Dermis blood vessel endothelial cell (primary cell): Measurements from ENCODE around the gene GPR161. TPM values are rescaled to one million over a fixed set of nuclear protein-coding genes. Genes with fewer than 3 reads are reported as not detected.

Experiments
- DNase-seq: peaks from one replicate; pipeline ENCODE4 v3.0.0; 2010
- total RNA-seq: library from RNA; depleted of rRNA; stranded (reverse); fragments of >200 nt; gene quantifications from 2 replicates; pipeline ENCODE4 v1.2.3, GENCODE V29; 2014

Gene GPR161
- total RNA-seq, 1 donor from 2014 or later: 18.4 TPM

DNA sequence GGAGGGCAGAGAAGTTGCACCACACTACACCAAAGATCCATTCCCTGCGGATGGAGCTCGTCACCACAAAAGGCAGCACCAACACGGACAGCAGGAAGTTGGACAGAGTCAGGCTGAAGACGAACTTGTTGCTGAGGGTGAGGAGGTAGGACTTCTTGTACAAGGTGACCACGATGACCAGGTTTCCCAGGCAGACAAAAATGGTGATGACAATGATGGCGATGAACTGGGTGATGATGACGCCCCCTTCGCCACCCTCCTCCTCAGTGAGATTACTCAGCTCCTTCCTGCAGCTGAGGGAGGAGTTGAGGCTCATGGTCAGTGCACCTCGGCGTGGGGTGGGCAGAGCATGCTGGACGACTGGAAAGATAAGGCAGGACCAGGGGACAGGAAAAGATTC is 32.2 kb downstream of the GPR161 start:
- DNase-seq: no peak

DNA sequence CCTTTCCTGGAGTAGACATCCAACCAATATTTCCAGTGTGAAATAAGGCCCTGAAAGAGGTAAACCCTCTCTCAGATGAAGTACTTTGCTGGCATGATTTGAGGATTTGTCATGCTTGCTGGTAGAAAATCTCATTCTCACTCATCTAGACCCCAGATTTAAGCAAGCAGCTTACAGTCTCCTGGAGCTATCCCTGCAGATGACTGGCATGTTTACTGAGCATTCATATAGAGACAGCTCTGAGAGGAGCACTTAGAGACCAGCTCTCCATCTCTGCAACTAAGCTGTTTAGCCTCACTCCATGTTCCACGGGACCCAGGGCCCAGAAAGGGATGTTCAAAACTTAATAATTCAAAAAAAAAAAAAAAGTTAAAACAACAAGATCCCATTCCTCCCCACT is 34.2 kb downstream of the GPR161 start:
- DNase-seq: no peak

DNA sequence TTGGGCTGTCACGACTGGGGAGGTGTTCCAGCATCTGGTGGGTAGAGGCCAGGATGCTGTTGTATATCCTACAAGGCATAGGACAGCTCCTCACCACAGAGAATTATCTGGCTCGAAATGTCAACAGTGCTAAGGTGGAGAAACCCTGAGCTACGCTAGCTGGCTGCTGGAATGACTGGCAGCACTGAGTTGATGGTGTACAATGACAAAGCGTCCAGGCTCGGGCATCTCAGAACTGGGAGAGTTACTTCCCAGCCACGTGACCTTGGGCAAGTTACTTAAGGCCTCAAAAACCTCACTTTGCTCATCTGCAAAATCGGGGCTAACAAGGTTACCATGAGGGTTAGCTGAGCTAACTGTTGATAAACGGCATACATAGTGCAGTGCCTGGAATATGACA is 35.4 kb downstream of the GPR161 start:
- DNase-seq: no peak

- DNase-seq: peak; percentile 15
Observed at GRCh38 chr1:168100315-168101002, 36.3 kb downstream of the GPR161 start.

GRCh38 chr1:168099337-168099801 is 37.4 kb downstream of the GPR161 start:
- DNase-seq: no peak

DNA sequence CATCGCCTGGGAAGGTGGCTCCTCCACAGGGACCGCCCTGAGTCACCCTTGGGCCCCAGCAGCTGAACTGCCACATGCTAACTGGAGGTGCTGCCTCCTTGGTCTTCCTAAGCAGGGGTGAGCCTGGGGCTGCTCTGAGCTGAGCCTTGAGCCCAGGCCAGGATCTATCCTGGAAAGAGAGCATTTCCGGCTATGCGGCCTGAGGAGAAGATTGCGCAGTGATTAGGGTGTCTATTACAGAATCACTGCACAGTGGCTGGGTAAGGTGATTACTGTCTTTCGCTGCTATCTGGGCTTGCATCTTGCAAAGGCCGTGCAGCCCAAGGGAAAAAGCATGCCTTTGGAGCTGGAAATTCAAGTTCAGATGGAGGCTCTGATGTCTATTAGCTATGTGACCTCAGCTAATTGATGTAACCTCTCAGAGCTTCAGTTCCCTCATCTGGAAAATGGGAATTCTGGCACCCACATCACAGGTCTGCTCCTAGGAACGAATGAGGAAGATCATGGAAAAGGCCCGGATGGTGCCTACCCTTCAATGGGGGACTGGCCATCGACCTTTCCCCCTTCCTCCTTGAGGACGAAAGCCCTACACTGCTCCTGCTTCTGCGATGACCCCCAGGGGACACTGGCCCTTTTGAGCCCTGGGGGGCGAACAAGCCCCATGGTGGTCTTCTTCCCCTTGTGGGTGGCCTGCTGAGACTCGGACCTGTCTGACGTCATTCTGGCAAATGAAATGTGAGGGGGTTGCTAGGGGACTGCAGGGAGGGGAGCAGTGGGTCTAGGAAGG is 38.0 kb downstream of the GPR161 start:
- DNase-seq: no peak

GRCh38 chr1:168097921-168098528 is 38.7 kb downstream of the GPR161 start:
- DNase-seq: no peak

- DNase-seq: peak; percentile 22
Observed at GRCh38 chr1:168096296-168097165, 40.2 kb downstream of the GPR161 start.

GRCh38 chr1:168095476-168095875 is 41.3 kb downstream of the GPR161 start:
- no peak for DNase-seq

GRCh38 chr1:168093616-168094015 is 43.1 kb downstream of the GPR161 start:
- DNase-seq: no peak

DNA sequence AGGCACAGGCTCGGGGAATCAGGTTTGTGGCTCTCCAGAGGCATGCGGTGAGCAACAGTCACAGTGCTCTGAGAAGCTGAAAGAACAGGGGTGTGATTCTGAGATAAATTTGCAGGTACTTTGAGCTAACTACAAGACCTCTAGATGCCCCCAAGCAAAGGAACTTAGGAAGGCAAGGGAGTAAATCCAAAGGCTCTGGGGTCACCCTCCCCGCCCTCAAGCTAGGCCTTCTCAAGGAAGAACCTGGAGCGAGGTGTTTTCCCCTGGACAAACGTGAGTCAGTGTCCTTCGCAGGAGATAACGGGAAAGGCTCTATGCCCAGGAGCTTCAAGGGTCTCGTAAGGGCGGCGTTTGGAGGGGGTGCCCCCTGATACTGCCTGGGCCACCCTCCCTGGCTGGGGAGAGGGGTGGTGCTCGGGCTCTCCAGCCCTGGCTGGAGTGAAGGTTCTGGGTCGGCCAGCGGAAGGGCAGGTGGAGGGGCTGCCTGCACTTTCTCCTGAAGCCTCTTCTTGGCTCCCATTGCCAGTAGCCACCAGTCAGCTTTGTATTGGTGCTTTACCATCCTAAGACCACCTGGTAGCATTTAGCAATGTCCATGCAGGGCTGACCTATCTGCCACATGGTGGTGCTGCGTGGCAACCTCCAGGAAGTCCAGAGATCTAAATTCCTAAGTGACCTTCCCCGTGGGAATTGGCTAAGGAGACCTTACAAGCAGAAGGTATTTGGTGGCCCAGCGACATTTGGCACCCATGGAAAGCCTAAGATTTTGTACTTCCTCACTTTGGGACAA is 44.0 kb downstream of the GPR161 start:
- DNase-seq: peak; percentile 42

- DNase-seq: no peak
Observed at GRCh38 chr1:168091720-168092550, 44.8 kb downstream of the GPR161 start.

DNA sequence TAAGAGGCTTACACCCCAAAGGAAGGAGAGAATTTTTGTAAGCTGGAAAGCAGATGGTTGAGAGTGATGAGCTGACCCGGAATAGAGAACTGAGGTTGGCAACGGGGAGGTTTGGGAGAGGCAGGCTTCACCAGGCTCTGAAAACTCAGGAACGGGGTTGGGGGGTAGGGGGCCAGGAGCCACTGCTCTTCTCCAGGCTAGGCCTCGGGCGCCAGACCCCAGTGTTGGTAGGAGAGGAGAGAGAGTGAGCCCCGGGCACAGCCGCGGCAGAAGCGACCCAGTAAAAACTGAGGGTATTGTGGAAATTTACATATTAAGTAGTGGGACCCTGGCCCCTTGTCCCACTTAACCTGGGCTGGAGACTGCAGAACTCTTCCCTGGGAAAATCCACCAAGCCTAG is 45.7 kb downstream of the GPR161 start:
- DNase-seq: no peak

DNA sequence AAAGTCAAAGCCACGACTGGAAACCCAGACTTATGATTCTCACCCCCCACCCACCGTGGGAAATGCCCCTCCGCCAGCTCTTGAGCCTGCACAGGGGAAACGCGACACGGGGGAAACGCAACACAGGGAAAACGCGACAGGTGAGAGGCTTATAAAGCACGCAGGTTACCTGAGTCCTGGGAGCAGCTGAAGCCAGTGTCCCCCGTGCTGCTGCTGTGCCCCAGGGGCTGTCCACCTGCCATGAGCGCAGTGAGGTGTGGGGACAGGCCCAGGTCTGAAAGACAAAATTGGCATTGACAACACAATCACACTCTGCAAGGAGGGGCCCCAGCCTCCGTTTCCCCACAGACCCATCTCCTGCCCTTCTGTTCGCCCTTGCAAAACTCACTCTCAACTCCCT is 46.3 kb downstream of the GPR161 start:
- DNase-seq: no peak

- DNase-seq: no peak
Observed at GRCh38 chr1:168089979-168090337, 46.8 kb downstream of the GPR161 start.

GRCh38 chr1:168089326-168089978 is 47.3 kb downstream of the GPR161 start:
- no peak for DNase-seq

- no peak for DNase-seq
Observed at GRCh38 chr1:168088511-168089325, 48.0 kb downstream of the GPR161 start.

- DNase-seq: no peak
Observed at GRCh38 chr1:168087696-168088095, 49.0 kb downstream of the GPR161 start.

GRCh38 chr1:168086438-168086837 is 50.3 kb downstream of the GPR161 start:
- DNase-seq: no peak
